Activated CD4-positive, alpha-beta T cell treated with anti-CD3 and anti-CD28 coated beads, Interleukin-2, amount 50 U/mL, for 16 hours (primary cell): ENCODE data around the gene UCK2.

Experiments
- DNase-seq: peaks from one replicate; pipeline ENCODE4 v3.0.0-alpha.2; 2020

UCK2 gene

GRCh38 chr1:165883056-165883455 is 55.6 kb downstream of the UCK2 start:
- DNase-seq = peak; percentile 18

DNA sequence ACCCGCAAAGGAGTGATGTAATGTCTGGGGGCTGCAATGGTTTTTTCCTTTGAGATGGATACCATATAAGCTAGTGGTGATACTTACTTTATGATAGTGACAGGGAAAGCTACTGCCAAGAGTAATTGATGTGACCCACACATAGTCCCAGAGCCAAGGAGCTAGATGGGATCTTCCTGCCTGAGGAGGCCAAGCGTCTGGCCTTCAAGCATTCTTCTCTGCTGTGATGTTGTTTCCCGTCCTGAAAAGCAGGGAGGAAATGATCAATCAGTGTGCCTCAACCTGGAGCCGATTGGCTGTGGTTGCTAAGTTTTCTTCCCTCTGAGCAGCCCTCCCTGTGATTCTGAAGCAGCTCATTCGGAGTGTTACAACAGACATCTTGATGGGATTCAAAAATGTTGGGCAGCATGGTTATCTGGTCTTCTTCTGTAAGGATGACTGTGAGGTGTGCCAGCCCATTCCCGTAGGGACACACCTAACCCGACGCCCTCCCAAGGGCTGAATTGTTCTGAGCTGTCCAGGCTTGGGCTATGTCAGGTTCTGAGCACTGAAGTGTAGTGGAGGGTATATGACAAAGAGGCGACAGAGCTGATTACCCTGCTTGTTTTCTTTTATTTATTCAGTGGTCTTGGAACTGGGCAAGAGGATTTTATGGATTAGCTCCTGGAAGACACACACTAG is 56.7 kb downstream of the UCK2 start:
- no peak for DNase-seq

- no peak for DNase-seq
Observed at GRCh38 chr1:165884690-165885304, 57.4 kb downstream of the UCK2 start.

DNA sequence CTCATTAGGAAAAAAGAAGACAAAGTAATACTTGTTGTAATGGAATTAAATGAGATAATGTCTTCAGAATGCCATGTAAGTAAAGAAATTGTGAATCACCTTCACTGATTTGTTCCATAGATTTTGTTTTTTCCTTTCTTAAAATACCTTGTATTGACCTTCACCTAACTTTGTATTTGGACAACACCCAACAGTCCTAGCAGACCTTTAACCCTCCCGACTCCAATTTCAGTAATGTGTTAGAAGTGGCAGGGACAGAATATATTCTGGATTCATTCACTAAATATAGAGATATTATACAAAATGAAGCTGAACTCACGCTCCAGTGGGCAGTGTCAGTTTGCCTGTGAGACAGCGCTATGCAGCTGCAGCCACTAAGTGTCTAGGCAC is 57.9 kb downstream of the UCK2 start:
- DNase-seq = no peak

GRCh38 chr1:165886193-165886592 is 58.8 kb downstream of the UCK2 start:
- no peak for DNase-seq

GRCh38 chr1:165886983-165887382 is 59.6 kb downstream of the UCK2 start:
- no peak for DNase-seq

GRCh38 chr1:165887877-165888551 is 60.6 kb downstream of the UCK2 start:
- no peak for DNase-seq

- DNase-seq = no peak
Observed at GRCh38 chr1:165888552-165888920, 61.1 kb downstream of the UCK2 start.

GRCh38 chr1:165890684-165891083 is 63.3 kb downstream of the UCK2 start:
- DNase-seq = no peak

GRCh38 chr1:165891111-165891860 is 63.9 kb downstream of the UCK2 start:
- DNase-seq = no peak

- no peak for DNase-seq
Observed at GRCh38 chr1:165892935-165893334, 65.5 kb downstream of the UCK2 start.

DNA sequence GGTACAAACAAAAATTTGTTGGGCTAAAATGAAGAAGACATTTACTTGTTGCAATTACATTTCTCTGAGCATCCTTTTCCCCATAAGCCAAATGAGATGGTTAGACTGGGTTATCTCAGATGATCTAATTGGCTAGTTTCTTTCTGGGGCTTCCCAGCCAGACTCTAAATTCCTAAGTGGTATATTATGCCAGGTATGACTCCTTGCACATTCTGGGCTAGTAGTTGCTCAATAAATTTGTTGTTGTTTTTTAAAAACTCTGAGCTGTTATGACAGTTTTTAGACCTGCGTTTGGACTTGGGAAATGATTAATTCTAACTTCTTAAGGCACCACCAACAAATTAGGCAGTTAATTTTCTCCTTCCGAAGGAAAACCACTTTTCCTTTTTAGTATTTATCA is 66.1 kb downstream of the UCK2 start:
- DNase-seq = no peak

GRCh38 chr1:165894591-165894990 is 67.2 kb downstream of the UCK2 start:
- DNase-seq = no peak

DNA sequence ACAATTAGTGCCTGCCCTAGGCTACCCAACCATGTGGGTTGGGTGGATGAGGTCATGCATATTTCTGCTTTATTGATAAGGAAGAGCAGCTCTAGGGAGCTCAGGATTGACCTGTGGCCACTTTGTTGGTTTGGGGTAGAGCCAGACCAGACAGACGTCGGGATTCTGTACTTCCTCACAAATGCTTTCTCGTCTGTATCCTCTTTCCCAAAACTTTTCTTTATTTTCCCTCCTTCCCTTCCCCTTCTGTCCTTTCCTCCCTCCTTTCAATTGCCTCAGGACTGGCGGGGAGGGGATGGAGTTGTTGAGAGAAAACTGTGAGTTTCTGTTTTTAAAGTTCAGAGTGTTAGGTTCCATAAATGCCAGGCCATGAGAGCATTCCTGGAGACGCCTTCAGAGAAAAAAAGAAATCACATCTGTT is 68.0 kb downstream of the UCK2 start:
- no peak for DNase-seq

- no peak for DNase-seq
Observed at GRCh38 chr1:165896277-165896676, 68.9 kb downstream of the UCK2 start.

GRCh38 chr1:165897326-165898303 is 70.2 kb downstream of the UCK2 start:
- DNase-seq = peak; percentile 27

DNA sequence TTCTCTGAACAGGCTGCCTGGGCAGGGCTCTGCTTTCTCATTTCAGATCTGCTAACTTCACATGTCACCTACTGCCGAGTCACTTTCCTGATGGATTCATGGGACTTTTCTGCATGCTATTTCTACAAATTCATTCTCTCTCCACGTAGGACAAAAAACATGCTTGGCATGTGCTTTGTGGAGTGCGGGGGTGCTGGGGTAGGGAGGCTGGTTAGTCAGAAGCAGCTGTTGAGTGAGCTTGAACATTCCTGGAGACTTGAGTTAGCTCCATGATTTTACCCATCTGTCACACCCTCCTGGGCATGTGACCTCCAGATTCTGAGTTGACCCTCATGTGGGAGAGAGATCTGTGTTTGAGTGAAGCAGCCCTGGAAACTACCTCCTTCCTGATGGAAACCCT is 71.4 kb downstream of the UCK2 start:
- DNase-seq = no peak

DNA sequence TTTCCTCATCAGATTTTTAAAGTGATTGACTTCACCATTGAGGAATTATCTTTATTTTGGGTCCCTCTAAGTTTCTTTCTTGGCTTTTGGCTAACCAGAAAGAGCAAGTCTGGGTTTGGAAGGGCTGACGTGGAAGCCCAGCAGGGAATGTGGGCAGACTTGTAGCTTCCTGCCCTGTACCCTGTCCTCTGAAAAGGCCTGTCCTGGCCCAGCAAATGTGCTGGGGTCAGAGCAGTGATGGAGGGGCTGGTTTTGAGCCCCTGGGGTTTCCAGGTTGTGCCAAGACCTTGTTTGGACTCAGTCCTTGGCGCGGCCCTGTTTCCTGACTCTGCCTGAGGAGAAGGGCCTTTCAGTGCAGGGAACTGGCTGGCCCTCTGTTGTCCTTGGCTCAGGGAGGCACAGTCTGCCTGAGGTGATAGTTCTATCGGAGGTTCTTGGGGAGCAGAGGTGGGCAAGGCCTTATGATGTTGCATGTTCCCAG is 72.1 kb downstream of the UCK2 start:
- no peak for DNase-seq

GRCh38 chr1:165900576-165901380 is 73.4 kb downstream of the UCK2 start:
- no peak for DNase-seq

- no peak for DNase-seq
Observed at GRCh38 chr1:165902565-165902964, 75.2 kb downstream of the UCK2 start.

DNA sequence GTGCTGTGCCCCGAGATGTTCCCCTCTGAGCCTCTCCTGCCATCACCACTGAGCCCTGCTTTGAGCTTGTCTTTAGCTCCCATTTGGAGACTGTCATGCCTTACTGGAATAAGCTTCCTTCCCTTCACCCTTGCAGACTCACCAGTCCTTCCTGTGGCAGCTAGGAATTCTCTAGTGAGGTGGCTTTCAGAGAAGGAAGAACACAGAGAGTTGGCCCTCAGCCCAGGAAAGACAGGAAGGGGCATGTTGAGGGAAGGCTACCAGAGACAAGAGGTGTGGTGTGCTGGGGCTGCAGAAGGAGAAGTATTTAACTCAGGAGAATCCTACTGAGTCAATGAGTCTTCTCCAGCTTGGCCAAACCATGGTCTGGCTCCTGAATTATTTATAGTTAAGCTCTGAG is 76.3 kb downstream of the UCK2 start:
- no peak for DNase-seq
